C4-2B (cell line): ENCODE results near the gene FZD10.

Experiments used
- H3K27ac ChIP-seq: fragments of 450-650 bp; 2 replicates; pipeline ENCODE4 v1.5.1; 2017
- ZFX ChIP-seq: fragments of 450-650 bp; IDR thresholded peaks from 2 replicates; pipeline ENCODE4 v1.6.1; 2017
- TF ChIP-seq, protein P1 (sequence below): fragments of 450-650 bp; conservative IDR thresholded peaks from 2 replicates; pipeline ENCODE4 v1.5.1; 2017; ENCODE audit warnings: mild to moderate bottlenecking

Gene FZD10

DNA sequence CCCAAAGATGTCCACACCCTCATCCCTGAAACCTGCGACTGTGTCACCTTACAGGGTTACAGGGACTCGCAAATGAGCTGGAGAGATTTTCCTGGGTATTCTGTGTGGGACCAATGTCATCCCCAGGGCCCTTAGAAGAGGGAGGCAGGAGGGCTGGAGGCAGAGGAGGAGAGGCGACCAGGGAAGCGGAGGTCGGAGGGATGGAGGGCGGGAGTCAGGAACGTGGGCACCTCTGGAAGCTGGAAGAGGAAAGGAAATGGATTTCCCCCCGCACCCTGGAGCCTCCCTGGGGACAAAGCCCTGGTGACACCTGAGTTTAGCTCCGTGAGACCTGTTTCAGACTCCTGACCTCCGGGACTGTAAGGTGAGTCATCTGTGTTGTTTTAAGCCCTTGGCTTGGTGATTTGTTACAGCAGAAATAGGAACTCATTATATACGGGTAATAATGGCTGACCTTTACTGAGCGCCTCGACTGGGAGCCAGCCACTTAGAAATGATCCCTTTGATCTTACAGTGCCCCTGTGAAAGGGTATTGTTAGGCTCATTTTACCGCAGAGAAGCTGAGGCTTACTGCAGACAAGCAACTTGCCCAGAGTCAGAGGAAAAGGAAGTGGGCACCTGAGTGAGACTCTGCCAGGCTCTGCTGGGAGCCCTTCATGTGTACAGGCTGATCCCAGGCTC is 29.3 kb upstream of the FZD10 start:
- TF ChIP-seq, protein P1, sequence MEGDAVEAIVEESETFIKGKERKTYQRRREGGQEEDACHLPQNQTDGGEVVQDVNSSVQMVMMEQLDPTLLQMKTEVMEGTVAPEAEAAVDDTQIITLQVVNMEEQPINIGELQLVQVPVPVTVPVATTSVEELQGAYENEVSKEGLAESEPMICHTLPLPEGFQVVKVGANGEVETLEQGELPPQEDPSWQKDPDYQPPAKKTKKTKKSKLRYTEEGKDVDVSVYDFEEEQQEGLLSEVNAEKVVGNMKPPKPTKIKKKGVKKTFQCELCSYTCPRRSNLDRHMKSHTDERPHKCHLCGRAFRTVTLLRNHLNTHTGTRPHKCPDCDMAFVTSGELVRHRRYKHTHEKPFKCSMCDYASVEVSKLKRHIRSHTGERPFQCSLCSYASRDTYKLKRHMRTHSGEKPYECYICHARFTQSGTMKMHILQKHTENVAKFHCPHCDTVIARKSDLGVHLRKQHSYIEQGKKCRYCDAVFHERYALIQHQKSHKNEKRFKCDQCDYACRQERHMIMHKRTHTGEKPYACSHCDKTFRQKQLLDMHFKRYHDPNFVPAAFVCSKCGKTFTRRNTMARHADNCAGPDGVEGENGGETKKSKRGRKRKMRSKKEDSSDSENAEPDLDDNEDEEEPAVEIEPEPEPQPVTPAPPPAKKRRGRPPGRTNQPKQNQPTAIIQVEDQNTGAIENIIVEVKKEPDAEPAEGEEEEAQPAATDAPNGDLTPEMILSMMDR, result no peak
- no peak for TF ChIP-seq ZFX
- H3K27ac ChIP-seq, result no peak overlapping the region

DNA sequence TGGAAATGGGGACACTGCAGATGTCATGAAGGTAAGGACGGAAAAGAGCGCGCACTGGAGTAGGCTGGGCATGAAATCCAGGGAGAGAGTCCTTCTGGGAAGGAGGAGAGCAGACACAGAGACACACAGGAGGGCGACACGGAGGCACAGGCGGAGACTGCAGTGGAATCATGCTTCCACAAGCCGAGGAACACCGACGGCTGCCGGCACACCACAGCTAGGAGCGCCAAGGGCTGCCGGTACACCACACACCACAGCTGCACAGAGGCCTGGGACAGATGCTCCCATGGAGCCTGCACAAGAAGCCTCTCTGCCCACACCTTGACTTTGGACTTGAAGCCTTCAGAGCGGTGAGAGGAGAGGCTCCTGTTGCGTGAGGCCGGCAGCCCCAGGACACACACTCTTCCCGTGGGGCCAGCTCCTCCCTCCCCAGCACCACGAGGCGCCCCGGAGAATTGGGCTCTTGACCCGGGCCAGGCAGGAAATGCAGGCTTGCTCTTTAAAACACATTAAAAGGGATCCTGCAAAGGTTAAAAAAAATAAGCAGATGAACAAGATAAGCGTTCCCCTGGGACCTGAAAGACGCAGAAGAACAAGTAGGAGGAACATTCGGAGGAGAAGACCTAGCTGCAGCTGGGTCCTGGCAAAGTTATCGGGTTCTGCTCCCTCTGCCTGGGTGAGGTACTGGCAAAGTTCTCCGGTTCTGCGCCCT is 28.3 kb upstream of the FZD10 start:
- no peak overlapping the region for H3K27ac ChIP-seq
- no peak for TF ChIP-seq ZFX
- TF ChIP-seq, protein P1, result no peak

DNA sequence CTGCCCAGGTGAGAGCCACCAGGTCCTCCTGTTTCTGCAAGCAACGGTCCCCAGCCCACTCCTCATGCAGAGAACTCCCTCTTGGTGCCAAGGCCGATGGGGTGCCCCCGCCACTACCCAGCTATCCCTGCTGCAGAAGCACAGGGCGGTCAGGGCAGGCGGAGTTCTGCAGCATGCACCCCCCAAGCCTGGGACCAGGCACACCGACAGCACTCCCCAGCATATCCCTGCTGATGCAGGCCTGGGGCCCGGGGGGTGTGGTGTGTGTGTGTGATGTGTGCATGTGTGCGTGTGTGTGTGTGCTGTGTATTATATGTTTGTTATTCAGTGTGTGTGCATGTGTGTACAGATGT is 27.7 kb upstream of the FZD10 start:
- no peak overlapping the region for H3K27ac ChIP-seq
- TF ChIP-seq ZFX, result no peak
- TF ChIP-seq, protein P1, result no peak

DNA sequence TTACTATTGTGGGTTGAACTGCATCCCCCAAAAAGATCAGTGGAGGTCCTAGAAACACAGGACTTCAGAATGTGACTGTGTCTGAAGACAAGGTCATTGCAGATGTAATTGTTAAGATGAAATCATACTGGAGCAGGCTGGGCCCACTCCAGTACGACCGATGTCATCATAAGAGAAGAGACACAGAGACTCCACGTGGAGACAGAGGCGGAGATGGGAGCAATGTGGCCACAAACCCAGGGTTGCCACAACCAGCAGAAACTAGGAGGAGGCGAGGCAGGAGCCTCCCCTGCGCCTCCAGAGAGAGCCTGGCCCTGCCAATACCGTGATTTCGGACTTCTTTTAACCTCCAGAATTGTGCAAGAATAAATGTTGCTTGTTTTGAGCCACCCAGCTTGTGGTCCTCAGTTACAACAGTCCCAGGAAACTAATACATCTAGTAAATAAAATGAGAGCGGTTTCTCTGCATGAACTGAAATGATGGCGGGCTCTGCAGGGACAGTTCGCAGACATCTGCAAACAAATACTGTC is 25.7 kb upstream of the FZD10 start:
- no peak overlapping the region for H3K27ac ChIP-seq
- TF ChIP-seq ZFX, result no peak

DNA sequence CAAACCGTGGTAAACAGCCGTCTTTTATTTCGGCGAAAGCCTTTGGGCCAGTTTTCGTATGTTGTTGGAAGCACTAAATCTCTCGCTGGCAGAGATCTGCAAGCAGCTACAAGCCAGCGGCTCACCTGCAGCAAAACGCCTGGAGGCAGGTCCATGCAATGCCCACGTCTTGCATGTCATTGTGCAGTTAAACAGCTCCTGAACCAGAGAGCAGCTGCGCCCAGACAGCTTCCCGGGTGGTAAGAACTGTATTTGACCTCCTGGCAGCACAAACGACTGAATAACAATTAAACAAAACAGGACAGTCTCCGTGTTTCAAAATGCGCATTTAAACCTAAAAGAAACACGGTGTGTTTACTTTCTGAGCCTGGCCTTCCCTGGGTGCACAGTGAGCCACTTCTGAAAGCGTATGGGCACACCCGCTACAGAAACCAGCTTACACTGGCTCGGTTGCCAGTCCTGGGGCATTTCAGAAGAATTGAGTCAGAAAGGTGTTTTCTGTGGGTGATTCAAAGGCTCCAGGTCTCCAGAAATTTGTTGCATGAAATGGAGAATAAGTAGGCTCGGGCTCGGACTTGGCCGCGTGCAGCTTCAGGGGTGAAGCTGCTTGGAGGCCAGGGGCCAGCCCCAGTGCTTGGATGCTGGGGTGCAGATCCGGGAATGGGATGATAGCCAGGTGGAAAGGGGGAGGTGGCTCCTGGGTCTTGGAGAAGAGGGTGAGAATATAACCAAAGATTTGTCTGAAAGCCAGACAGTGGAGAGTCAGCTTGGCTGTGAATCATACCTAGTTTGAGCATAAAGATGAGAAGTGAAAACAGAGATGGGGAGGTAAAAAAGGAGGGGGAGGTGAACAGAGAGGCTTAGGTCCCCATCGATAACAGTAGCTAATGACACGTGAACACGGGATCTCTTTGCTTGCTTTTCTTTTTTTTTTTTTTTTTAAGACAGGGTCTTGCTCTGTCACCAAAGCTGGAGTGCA is 24.9 kb upstream of the FZD10 start:
- H3K27ac ChIP-seq, result no peak overlapping the region
- TF ChIP-seq, protein P1, result no peak
- no peak for TF ChIP-seq ZFX

DNA sequence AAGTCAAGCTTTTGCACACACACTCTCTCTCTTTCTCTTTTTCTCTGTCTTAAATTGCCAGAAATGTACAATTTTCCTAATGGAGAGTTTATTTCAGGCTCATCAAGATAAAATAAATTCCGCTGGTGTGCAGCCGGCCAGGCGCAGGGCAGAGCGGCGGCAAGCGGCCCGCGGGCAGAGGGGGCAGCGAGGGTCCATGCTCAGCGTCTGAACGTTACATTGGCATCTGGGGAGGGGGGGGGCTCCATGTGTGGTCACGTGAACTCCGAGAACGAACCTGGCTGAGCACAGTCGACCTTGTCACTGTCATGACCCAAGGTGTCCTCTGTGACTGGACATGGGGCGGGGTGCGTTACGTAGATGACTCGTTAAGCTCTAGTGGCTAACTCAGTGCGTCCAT is 23.8 kb upstream of the FZD10 start:
- TF ChIP-seq, protein P1, result no peak
- no peak for TF ChIP-seq ZFX
- no peak overlapping the region for H3K27ac ChIP-seq

DNA sequence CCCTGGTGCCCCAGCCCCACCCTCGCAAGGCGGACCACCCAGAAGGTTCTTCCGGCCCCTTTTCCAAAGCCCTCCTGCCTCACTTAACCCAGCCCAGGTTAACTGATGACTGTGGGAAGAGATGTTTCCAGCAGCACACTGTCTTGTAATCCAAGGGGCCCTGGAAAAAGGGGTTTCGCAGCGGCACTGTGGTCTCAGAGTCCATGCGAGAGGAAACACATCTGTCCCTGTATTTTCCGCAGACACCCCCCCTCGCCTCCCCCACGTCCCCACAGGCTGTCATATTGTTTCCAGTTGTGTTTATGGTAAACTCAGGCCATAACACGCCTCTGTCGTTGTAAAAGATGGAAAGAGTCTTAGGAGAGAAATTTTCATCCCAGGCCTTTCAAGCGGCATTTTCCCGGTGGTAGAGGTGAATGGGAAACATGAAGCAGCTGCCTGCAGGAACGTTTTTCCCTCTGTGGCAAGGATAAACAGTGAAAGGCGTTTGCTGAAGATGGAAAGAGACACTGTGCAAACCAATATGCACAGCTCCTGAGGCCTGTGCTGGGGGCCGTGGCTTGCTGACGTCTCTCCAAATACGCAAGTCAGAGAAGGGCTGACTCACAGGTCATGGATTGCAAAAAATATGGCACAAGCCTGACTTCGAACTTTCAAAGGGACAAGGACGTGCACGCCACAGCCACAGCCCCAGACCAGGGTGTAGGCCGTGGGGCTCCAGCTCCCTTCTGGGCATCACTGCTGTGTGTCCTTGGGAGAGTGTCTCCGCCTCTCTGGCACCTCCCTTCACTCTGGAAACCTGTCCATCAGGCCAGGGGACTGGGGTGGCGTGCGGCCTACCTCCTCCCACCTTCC is 22.5 kb upstream of the FZD10 start:
- no peak overlapping the region for H3K27ac ChIP-seq
- TF ChIP-seq, protein P1, result no peak
- no peak for TF ChIP-seq ZFX
